ENCODE data around the gene ADSS1.

DNA sequence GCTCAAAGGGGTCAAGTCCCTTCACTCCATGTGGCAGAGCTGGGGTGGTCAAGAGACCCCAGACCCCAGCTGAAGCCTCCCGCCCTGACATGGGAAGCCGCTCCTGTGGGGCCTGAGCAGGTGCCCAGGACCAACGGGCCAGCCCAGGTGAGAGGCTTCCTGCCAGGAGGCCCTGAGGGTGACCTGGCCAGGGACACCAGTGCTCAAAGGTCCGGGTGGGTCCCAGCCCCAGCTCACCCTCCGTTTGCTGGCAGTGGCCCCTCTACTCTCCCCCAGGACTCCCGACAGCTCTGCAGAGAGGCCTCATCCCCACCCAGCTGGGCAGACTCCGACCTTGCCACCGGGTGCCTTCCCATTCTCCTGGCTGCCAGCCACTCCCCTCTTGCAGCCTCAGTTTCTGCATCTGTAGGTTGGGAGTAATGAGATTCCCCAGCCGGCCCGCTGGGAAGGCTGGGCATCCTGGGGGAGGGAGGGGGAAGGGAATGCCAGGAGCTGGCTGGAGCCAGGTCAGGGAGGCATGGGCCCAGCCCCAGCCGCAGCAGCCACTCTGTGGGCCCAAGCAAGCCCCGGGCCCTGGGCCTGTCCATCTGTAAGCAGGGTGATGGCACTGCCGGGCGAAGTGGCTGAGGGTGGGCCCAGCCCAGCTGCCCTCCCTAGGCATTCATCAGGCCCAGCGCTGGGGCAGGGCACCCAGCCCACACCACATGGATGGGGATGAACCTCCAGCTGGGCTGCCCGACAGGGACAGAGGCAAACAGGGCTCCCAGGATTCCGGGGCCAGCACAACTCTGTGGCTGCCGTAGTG lies 44.9 kb upstream of the ADSS1 start:
- TF ChIP-seq, protein P1, sequence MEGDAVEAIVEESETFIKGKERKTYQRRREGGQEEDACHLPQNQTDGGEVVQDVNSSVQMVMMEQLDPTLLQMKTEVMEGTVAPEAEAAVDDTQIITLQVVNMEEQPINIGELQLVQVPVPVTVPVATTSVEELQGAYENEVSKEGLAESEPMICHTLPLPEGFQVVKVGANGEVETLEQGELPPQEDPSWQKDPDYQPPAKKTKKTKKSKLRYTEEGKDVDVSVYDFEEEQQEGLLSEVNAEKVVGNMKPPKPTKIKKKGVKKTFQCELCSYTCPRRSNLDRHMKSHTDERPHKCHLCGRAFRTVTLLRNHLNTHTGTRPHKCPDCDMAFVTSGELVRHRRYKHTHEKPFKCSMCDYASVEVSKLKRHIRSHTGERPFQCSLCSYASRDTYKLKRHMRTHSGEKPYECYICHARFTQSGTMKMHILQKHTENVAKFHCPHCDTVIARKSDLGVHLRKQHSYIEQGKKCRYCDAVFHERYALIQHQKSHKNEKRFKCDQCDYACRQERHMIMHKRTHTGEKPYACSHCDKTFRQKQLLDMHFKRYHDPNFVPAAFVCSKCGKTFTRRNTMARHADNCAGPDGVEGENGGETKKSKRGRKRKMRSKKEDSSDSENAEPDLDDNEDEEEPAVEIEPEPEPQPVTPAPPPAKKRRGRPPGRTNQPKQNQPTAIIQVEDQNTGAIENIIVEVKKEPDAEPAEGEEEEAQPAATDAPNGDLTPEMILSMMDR (IDR thresholded peaks at IDR 0.05; ENCODE audit: low read depth, low read length, poor library complexity, severe bottlenecking) = no peak
- TF ChIP-seq EZH2phosphoT487 (IDR thresholded peaks at IDR 0.05; ENCODE audit: borderline replicate concordance, low read length) = no peak
